H1 (cell line): ENCODE data around the gene RP9. TPM values are rescaled to one million over a fixed set of nuclear protein-coding genes. Genes with fewer than 3 reads are reported as not detected.

Source experiments
- CTCF ChIA-PET: fragments of 300-600 bp; sonication (Branson Sonifier 250); formaldehyde crosslinking; loops from one replicate; lab custom pipeline; 2021; ENCODE audit not compliant: partially characterized antibody; lab: Charles Lee
- POLR2A ChIA-PET: fragments of 300-600 bp; sonication (Branson Sonifier 250); formaldehyde crosslinking; loops from one replicate; lab custom pipeline; 2021; ENCODE audit warnings: inconsistent platforms; ENCODE audit not compliant: partially characterized antibody; lab: Charles Lee
- DNase-seq, 2 experiments: peaks; one replicate each; pipeline versions ENCODE4 v3.0.0 to v3.0.0-alpha.2; 2010 to 2022; ENCODE audit warnings: low spot score in 2 of 2, low read depth in 1 of 2, mixed read lengths in 1 of 2
- FAIRE-seq: peaks from 2 replicates; lab custom pipeline; 2011; peaks lifted over from hg19 to GRCh38; lab: Jason Lieb, UNC
- H2AFZ ChIP-seq: 2 replicates; pipeline ENCODE4 v1.8.1; 2012; ENCODE audit warnings: low read length, inconsistent platforms
- H2AK5ac ChIP-seq: 2 replicates; pipeline ENCODE4 v1.6.1; 2013; ENCODE audit warnings: low read depth, low read length
- H2BK120ac ChIP-seq: replicated peaks from 2 replicates; pipeline ENCODE3; 2013; ENCODE audit warnings: low read depth, low read length, inconsistent platforms
- H2BK12ac ChIP-seq: 2 replicates; pipeline ENCODE4 v1.6.1; 2013; ENCODE audit warnings: low read depth, low read length
- H2BK15ac ChIP-seq: 2 replicates; pipeline ENCODE4 v1.6.1; 2013; ENCODE audit warnings: low read length
- H2BK20ac ChIP-seq: 2 replicates; pipeline ENCODE4 v1.6.1; 2013; ENCODE audit warnings: low read length
- H2BK5ac ChIP-seq: 2 replicates; pipeline ENCODE4 v1.6.1; 2013; ENCODE audit warnings: low read depth, low read length
- H3K14ac ChIP-seq: 2 replicates; pipeline ENCODE4 v1.6.1; 2013; ENCODE audit warnings: inconsistent platforms; ENCODE audit not compliant: insufficient read length
- H3K18ac ChIP-seq: 2 replicates; pipeline ENCODE4 v1.6.1; 2013; ENCODE audit warnings: low read length; ENCODE audit errors: extremely low read depth
- H3K23ac ChIP-seq: 2 replicates; pipeline ENCODE4 v1.6.1; 2013; ENCODE audit warnings: inconsistent platforms; ENCODE audit not compliant: insufficient read length
- H3K23me2 ChIP-seq: 2 replicates; pipeline ENCODE4 v1.6.1; 2013; ENCODE audit warnings: low read depth, low read length
- H3K27ac ChIP-seq: 2 replicates; pipeline ENCODE4 v1.6.1; 2011; ENCODE audit warnings: low read depth, low read length, inconsistent platforms
- H3K27me3 ChIP-seq, 4 experiments: replicated peaks in 1 of 4; 1 replicate in 1 of 4; 2 replicates in 3 of 4; pipeline versions ENCODE4 v1.6.1 to v1.8.1; 2011 to 2013; ENCODE audit warnings: low read length in 3 of 4, mild to moderate bottlenecking in 3 of 4, inconsistent platforms in 2 of 4, mixed read lengths in 2 of 4, moderate library complexity in 1 of 4; ENCODE audit not compliant: control insufficient read depth in 3 of 4, insufficient read depth in 3 of 4; ENCODE audit errors: extremely low read depth in 1 of 4
- H3K36me3 ChIP-seq, 4 experiments: 2 replicates each; pipeline versions ENCODE4 v1.6.1 to v1.8.1; 2011 to 2013; ENCODE audit warnings: mild to moderate bottlenecking in 4 of 4, low read length in 3 of 4, moderate library complexity in 2 of 4, control low read depth in 1 of 4, inconsistent platforms in 1 of 4; ENCODE audit not compliant: insufficient read depth in 4 of 4, control insufficient read depth in 2 of 4
- H3K4ac ChIP-seq: replicated peaks from 2 replicates; pipeline ENCODE3; 2013; ENCODE audit warnings: low read length, low read depth, mixed read lengths, inconsistent platforms; ENCODE audit not compliant: insufficient read length
- H3K4me1 ChIP-seq, 4 experiments: replicated peaks in 1 of 4; 1 replicate in 1 of 4; 2 replicates in 3 of 4; pipeline versions ENCODE4 v1.6.1 to v1.8.1; 2011 to 2013; ENCODE audit warnings: low read length in 3 of 4, inconsistent platforms in 2 of 4, mixed read lengths in 1 of 4; ENCODE audit not compliant: insufficient read depth in 4 of 4, control insufficient read depth in 3 of 4
- H3K4me2 ChIP-seq, 2 experiments: 2 replicates each; pipeline versions ENCODE4 v1.6.1 to v1.8.1; 2011 to 2013; ENCODE audit warnings: low read depth in 2 of 2, low read length in 2 of 2, control low read depth in 1 of 2, inconsistent platforms in 1 of 2, mild to moderate bottlenecking in 1 of 2; ENCODE audit not compliant: insufficient read depth in 1 of 2
- H3K4me3 ChIP-seq, 4 experiments: fragments of 200-600, 300-600 bp in 1 of 4; sonication (generic), shearing (Covaris generic), sonication (Bioruptor Twin) in 1 of 4; 2 replicates each; pipeline versions ENCODE4 v1.5.1 to v1.8.1; 2011 to 2016; ENCODE audit warnings: low read length in 4 of 4, low read depth in 3 of 4, control low read depth in 2 of 4, inconsistent platforms in 2 of 4, mild to moderate bottlenecking in 2 of 4, mixed read lengths in 1 of 4, moderate library complexity in 1 of 4; ENCODE audit not compliant: insufficient read depth in 2 of 4; ENCODE audit errors: extremely low read depth in 1 of 4
- H3K56ac ChIP-seq: replicated peaks from 2 replicates; pipeline ENCODE3; 2013; ENCODE audit warnings: low read depth, mild to moderate bottlenecking, mixed read lengths, low read length, inconsistent platforms; ENCODE audit not compliant: insufficient read length
- H3K79me1 ChIP-seq: 2 replicates; pipeline ENCODE4 v1.6.1; 2013; ENCODE audit warnings: low read depth, low read length, control low read depth
- H3K79me2 ChIP-seq, 2 experiments: 2 replicates each; pipeline versions ENCODE4 v1.6.1 to v1.8.1; 2012 to 2013; ENCODE audit warnings: low read length in 2 of 2, mild to moderate bottlenecking in 2 of 2, inconsistent platforms in 1 of 2; ENCODE audit not compliant: insufficient read depth in 2 of 2, control insufficient read depth in 1 of 2
- H3K9ac ChIP-seq, 4 experiments: replicated peaks in 1 of 4; 1 replicate in 1 of 4; 2 replicates in 3 of 4; pipeline versions ENCODE4 v1.6.1 to v1.8.1; 2011 to 2013; ENCODE audit warnings: low read depth in 3 of 4, low read length in 3 of 4, control low read depth in 2 of 4, mild to moderate bottlenecking in 2 of 4, moderate library complexity in 2 of 4, inconsistent platforms in 1 of 4; ENCODE audit errors: extremely low read depth in 1 of 4
- H3K9me3 ChIP-seq, 2 experiments: 2 replicates each; pipeline versions ENCODE4 v1.6.1 to v1.8.1; 2012 to 2013; ENCODE audit warnings: mild to moderate bottlenecking in 2 of 2, moderate library complexity in 2 of 2, control low read depth in 1 of 2, inconsistent platforms in 1 of 2, low read depth in 1 of 2, low read length in 1 of 2, mixed read lengths in 1 of 2; ENCODE audit not compliant: insufficient read depth in 2 of 2
- H4K20me1 ChIP-seq, 2 experiments: replicated peaks in 1 of 2; 2 replicates each; pipeline versions ENCODE3 to v1.8.1; 2011 to 2013; ENCODE audit warnings: inconsistent platforms in 2 of 2, low read length in 2 of 2, mild to moderate bottlenecking in 1 of 2; ENCODE audit not compliant: insufficient read depth in 2 of 2, control insufficient read depth in 1 of 2
- H4K5ac ChIP-seq: 2 replicates; pipeline ENCODE4 v1.6.1; 2013; ENCODE audit warnings: low read length, low read depth, mixed read lengths, inconsistent platforms; ENCODE audit not compliant: insufficient read length
- H4K8ac ChIP-seq: 2 replicates; pipeline ENCODE4 v1.8.0; 2013; ENCODE audit warnings: mild to moderate bottlenecking, moderate library complexity, low read length, inconsistent platforms; ENCODE audit not compliant: insufficient read depth; ENCODE audit errors: extremely low read depth
- H4K91ac ChIP-seq: replicated peaks from 2 replicates; pipeline ENCODE3; 2013; ENCODE audit warnings: low read length, mixed read lengths, inconsistent platforms; ENCODE audit not compliant: insufficient read length
- CHD1 ChIP-seq: IDR thresholded peaks from 2 replicates; pipeline ENCODE4 v1.6.1; 2012; ENCODE audit warnings: low read depth, low read length, improper control_type of control experiment
- HDAC6 ChIP-seq: IDR thresholded peaks from one replicate; pipeline ENCODE4 v1.7.1; 2012; ENCODE audit warnings: low read depth, mild to moderate bottlenecking, inconsistent platforms, low read length, moderate library complexity
- NRF1 ChIP-seq: IDR thresholded peaks from 2 replicates; pipeline ENCODE4 v1.6.1; 2011; ENCODE audit warnings: mild to moderate bottlenecking, low read depth, low read length, improper control_type of control experiment
- WGBS, 2 experiments: shearing (Covaris generic) in 1 of 2; methylation state at CpG; one replicate each; pipeline versions ENCODE4 v1.1.6 to v1.1.7; 2013 to 2015; ENCODE audit warnings: low lambda C conversion rate in 2 of 2, mixed read lengths in 2 of 2, inconsistent platforms in 1 of 2, low coverage in 1 of 2, missing lambda C conversion rate in 1 of 2; ENCODE audit not compliant: insufficient replicate concordance in 2 of 2, insufficient coverage in 1 of 2, insufficient read length in 1 of 2; ENCODE audit errors: extremely low coverage in 1 of 2, missing lambda C conversion rate in 1 of 2; 5-methylcytosine and 5-hydroxymethylcytosine counted together
- polyA plus RNA-seq, 7 experiments: library from polyadenylated mRNA; depleted of rRNA in 3 of 7; stranded (reverse) in 5 of 7; unstranded in 2 of 7; fragments of >200 nt in 5 of 7; fragments of 200-250 nt in 2 of 7; gene quantifications; 1 replicate in 5 of 7; 2 replicates in 1 of 7; 4 replicates in 1 of 7; pipeline versions ENCODE4 v1.2.1 to v1.2.3, GENCODE V29; 2011 to 2013; ENCODE audit warnings: missing spikeins in 2 of 7, mixed read lengths in 2 of 7
- total RNA-seq: library from RNA; stranded (reverse); fragmentation: NEBNext Ultra II Directional; extraction: Animal tissue kit (Norgen Biotek cat#: 25700); gene quantifications from 2 replicates; pipeline ENCODE4 v1.2.1, GENCODE V29; 2021

The RP9 gene
- total and polyA plus RNA-seq, 2 of the 8 experiments (the other 6 are each of a cell fraction or from before 2014, with no cell fraction given) = 11.0 to 12.4 TPM

- Histone ChIP-seq H3K23ac (no peak overlapping the region), H4K5ac (no peak overlapping the region), H2BK15ac (no peak overlapping the region), H4K8ac (no peak overlapping the region), H3K4me1 (no peaks in the 10 kb centered on the region), H2AFZ (no peak overlapping the region), H3K56ac (no peak overlapping the region), H3K27me3 (no peaks in the 10 kb centered on the region), H3K36me3 (no peaks in the 10 kb centered on the region), H3K4me2 (no peak overlapping the region), H4K20me1 (no peaks in the 10 kb centered on the region), H3K9me3 (no peaks in the 10 kb centered on the region), H3K79me2 (no peaks in the 10 kb centered on the region), H3K4me3 (no peak overlapping the region), H3K23me2 (no peaks in the 10 kb centered on the region), H2AK5ac (no peak overlapping the region), H4K91ac (no peak overlapping the region), H2BK5ac (no peak overlapping the region), H3K9ac (no peak overlapping the region), H2BK20ac (no peak overlapping the region), H2BK120ac (no peak overlapping the region), H3K18ac (no peak overlapping the region), H2BK12ac (no peak overlapping the region), H3K4ac (no peak overlapping the region), H3K14ac (no peak overlapping the region), H3K79me1 (no peaks in the 10 kb centered on the region), H3K27ac (no peak overlapping the region)
- ChIA-PET CTCF (no interaction called here), POLR2A (no interaction called here)
- TF ChIP-seq CHD1 (no peak), HDAC6 (no peak), NRF1 (no peak)
- WGBS, 2 experiments = 82% methylated on average over 2 of the region's 2 CpGs; no CpG with 5 or more reads in 1 of the 2 experiments
- no peak for DNase-seq
- FAIRE-seq = no peak
These were observed 47.2 kb upstream of the RP9 start for GRCh38 chr7:33156441-33156840.
